NCI-H82 (cell line): Measurements from ENCODE around the gene CCND1.
A peak's percentile ranks its signal among the peaks of the same experiment; 100 is the strongest.
"Not testable (repeated sequence)": the region's sequence is repeated elsewhere in the genome, so short reads cannot be mapped to it uniquely, and the experiment has no call there.

Source experiments
- DNase-seq: peaks from one replicate; lab custom pipeline; 2025; lab: John Stamatoyannopoulos, UW

Gene CCND1

DNA sequence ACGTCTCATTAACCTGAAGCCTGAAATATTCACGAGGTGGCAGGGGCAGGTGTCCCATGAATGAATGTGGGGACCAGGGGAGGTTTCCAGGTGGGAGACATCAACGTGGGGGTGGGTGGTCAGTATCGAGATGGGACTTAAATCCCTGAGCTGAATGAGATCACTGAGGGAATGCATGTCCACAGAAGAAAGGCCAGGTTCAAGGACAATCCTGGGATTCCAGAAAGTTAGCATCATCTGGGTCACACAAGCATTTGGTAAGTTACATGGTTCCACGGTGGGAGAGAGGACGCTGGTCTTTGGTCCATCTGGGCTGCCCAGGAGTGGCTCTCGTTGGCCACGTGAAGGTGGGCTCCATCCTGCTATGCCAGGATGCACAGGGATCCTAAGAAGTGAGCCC lies 22.7 kb upstream of the CCND1 start:
- no peak for DNase-seq

DNA sequence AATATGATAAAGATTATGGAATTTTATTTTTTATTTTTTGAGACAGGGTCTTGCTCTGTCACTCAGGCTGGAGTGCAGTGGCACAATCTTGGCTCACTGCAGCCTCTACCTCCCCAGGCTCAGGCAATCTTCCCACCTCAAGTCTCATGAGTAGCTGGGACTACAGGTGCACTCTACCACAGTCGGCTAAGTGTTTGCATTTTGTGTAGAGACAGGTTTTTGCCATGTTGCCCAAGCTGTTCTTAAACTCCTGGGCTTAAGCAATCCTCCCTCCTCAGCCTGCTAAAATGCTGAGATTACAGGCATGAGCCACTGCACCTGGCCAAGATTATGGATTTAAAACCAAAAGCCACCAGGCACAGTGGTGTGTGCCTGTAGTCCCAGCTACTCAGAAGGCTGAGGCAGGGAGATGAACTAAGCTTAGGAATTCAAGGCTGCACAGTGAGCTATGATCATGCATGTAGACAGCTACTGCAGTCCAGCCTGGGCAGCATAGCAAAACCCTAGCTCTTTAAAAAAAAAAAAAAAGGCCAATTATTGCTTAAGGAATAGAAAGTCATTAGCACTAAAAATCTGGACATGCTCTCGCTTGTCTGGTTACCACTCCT lies 20.2 kb upstream of the CCND1 start:
- DNase-seq, result peak; percentile 3

DNA sequence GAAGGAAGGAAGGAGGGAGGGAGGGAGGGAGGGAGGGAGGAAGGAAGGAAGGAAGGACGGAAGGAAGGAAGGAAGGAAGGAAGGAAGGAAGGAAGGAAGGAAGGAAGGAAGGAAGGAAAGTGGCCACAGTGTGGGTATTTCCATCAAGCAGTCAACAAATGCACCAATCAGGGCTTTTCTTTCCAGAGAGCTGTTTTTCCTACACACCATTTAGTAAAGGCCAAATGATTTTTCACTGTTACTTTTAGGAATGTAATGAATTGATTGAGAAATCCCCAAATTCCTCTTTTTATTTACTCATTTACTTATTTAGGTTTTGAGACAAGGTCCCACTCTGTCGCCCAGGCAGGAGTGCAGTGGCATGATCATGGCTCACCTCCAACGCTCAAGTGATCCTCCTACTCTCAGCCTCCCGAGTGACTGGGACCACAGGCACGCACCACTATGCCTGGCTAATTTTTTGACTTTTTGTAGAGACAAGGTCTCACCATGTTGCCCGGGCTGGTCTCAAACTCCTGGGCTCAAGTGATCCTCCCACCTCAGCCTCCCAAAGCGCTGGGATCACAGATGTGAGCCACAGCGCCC lies 18.8 kb upstream of the CCND1 start:
- DNase-seq, result not testable (repeated sequence)

DNA sequence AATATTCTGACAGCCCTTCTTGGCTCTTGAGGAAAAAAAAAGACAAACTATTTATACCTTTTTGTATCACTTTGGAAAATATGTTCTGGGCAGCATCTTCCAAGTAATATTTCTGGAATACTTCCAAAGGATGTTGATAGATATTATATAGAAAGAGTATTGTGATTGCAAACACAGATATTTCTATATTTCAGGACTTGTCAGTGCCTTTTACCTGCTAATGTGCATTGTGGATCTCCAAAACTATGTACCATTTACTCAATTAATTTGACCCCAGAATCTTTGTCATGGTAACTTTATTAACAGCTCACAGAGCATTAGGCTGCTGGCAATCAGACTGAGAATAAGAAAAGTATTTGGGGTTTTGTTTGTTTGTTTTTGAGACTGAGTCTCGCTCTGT lies 16.7 kb upstream of the CCND1 start:
- DNase-seq, result no peak

DNA sequence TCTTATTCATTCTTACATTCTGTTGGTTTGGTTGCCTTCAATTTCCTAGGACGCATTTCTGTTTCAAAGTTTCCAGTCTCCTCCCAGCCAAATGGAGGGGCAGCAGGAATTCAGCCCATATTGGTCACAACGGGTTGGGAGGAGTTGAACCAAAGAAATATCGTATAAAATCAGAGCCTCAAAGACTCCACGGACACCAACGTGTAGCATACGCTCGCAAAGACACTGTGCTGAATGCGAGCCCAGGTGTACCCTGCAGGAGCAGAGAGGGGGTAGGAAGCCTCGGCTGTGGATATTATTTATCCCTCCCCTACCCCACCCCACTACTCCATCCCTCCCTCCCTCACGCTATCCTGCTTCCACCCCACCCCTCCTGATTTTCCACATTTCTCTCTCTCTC lies 15.5 kb upstream of the CCND1 start:
- DNase-seq, result no peak

DNA sequence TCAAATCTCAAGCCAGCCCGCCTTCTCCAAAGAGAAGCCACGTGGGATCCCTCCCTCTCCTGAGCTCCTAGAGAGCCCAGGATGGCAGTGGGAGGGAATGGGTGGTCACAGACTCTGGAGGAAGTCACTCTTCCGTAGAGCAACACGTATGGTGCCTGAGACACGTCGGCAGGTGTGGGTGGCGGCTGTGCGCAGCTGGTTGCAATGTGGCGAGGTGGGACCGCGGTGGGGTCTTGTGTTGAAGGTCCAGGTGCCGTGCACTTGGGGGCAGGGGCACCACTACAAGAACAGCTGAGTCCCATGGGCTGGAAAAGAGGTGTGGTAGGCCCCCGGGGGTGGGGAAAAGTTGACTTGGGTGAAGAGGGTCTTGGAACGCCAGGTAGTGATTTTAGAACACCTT lies 13.4 kb upstream of the CCND1 start:
- no peak for DNase-seq

DNA sequence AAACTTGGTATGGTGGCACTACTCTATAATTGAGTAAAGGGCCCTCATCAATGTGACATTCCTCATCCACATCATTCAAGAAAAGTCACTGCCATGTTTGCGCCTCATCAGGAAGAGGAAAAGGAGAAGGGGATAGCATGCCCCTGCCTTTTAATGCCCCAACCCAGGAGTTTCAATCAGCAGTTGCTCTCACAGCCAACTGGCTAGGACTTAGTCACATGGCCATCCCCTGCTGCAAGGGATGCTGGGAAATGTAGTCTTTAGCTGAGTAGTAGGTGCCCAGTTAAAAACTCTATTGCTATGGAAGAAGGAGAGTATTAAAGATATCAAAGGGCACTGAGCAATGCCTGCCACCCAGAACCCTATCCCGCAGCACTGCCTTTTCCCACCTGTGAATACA lies 10.9 kb upstream of the CCND1 start:
- peak; percentile 10 for DNase-seq

DNA sequence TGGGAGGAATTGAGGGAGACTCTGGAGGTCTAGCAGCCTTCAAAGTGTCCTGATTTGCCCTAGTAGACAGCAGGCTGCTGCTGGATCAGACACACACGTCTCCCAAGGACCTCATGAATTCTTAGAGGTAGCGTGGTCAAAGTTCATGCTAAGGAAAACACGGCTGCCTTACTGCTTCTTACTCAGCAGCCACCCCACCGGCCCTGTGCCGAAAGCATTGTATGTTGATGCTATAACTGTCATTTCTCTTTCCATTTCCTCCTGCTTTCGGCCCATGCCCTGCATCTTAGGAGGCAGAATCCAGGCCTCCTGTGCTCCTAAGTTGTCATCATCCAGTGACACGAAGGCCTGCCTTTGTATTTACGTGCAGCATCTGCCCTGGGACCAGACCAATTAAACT lies 10.5 kb upstream of the CCND1 start:
- no peak for DNase-seq

DNA sequence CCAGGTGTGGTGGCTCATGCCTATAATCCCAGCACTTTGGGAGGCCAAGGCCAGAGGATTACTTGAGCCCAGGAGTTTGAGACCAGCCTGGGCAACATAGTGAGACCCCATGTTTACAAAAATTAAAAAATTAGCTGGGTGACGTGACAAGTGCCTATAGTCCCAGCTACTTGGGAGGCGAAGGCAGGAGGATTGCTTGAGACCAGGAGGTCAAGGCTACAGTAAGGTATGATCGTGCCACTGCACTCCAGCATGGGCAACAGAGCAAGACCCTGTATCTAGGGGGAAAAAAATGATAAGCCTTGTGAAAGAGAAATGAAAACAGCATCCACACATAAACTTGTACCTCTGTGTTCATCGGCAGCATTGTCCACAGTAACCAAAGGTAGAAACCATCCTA lies 8.1 kb upstream of the CCND1 start:
- no peak for DNase-seq

DNA sequence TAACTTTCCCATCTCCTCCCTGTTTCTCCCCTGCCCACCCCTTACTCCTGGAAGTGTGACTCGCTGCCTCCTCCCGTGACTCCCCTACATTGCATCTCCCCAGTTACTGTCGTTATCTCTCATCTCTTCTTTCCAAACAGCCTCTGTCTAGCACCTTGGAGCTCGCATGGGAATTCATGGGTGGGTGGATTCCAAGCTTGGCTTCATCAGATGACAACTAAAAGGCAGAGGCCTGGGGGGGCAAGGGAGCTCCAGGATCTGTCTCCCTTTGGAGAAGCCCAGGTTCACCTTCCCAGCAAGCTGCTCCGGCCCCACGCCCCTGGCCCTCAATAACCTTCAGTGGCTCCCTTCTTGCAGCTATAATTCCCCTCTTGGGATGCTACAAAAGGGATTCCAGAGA lies 6.9 kb upstream of the CCND1 start:
- no peak for DNase-seq

DNA sequence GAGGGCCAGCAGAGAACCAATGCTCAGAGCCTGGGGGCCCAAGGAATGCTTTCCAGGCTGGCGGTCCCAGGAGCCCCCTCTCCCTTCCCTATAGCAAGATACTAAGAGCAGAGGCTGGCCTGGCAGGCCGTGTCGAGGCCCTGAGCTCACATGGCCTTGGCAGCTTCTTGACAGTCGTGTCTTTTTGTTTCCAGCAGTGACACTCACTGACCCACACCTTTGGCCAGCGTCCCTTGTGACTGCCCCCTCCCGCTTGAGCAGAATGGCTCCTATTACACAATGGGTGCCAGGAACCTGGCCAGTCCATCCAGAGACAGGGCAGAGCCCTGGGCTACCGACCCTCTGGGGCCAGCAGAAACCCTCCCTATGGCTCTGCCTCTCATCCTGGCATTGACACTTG lies 6.4 kb upstream of the CCND1 start:
- DNase-seq, result no peak

DNA sequence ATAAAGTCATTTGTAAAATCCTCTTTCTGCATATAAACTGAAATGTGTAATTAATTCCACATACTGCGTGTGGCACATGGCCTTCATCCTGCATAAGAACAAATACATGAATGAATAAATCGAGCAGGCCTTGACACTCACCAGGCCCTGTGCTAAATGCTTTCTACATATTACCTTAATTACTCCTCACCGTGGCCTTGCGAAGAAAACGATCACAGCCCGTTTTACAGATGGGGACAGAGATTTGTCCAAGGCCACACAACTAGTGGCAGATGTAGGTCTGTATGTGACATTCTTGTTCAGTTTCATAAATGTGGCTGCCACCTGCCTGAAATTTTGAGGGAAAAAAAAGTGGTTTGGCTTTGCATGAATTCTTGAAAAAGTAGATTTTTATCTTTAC lies 5.8 kb upstream of the CCND1 start:
- DNase-seq, result no peak

DNA sequence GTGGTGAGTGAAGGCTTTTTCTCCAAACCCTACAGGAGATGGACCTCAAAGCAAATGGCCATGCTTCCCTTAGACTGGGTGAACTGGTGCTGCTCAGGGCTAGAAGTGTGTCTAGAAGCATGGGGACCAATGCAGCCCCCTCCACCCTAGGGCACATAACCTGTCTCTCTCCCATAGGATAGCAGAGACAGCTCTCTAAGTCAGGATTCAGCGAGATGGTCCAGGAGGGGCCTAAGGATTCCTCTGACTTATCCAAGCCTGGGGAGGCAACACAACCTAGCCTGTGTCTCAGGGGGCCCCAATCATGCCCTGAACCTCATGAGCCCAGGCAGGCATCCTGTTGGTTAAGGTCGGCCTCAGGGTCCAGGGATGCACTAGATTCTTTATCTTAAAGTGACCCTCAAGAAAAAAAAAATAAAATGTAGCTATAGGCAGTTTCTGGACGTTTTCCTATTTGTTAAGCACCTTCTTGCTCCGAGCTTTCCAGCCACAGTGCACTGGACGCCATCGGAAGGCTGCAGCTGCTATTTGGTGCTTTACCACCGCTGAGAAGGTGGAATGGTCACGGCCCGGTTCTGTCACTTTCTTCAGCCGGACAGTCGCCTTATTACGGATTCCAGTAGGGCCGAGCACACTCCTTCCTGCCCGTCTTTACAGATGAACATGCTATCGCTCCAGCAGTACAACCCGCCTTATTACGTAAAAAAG lies 5.0 kb upstream of the CCND1 start:
- no peak for DNase-seq

DNA sequence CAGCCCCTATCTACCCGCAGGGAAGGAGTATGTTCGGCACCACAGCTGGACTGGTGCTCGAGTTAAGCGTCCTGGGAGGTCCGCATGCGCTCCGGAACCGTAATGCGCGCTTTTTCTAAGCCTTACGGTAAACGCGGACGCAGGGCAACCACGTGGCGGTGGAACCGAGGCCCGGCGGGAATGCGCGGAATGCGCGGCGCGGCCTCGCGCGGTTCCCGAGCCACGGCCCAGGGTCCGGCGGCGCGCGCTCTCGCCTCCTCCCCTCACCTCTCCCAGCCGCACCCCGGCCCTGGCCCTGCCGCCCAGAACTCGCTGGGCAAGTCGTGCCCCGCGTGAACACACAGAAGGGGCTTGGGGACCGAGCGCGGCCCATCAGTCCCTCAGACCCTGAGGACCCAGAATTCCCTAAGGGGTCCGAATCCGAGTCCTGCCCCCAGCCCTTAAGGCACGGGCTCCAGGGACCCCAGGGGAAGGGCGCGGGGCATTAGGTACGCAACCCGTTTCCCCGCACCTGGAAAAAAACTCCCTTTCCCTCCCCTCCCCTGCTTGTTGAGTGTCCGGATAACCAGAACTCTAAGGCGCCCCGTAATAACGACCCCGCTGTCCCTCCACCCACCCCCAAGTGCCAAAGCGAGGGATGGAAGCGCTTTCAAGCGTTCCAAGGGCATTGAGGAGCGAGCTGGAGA lies 4.3 kb upstream of the CCND1 start:
- peak; percentile 54 for DNase-seq

DNA sequence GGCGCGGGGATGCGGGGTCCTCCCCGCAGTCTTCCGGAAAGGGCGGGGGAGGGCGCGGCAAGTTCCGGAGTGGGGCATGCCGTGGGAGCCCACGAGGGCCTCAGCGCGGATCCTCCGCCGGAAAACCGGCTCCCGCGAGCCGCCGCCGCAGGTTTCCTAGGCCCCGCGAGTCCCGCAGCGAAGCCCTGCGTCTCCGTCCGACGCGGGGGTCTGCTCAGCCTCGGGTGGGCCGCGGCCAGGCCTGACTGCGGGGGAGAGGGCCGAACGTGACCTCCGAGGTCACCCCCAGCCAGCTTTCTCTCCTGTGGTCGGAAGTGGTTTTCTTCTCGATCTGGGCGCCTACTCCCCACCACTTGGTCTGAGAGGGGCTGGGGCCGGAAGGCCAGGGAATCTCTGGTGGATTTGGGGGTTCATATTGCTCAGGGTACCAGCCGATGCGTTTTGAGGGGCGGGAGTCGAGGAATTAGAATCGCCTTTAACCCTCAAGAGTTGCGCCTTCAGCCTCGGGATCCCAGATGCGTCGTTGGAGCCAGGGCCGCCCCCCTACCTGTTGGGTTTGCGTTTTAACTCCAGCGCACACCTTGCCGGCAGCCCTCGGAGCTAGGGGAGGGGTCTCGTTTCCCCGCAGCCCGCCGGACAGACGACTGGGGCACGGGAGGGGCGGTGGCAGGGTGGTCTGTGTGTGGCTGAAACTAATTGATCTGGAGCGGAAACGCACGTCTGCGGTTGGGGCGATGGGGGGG lies 3.6 kb upstream of the CCND1 start:
- DNase-seq, result no peak

DNA sequence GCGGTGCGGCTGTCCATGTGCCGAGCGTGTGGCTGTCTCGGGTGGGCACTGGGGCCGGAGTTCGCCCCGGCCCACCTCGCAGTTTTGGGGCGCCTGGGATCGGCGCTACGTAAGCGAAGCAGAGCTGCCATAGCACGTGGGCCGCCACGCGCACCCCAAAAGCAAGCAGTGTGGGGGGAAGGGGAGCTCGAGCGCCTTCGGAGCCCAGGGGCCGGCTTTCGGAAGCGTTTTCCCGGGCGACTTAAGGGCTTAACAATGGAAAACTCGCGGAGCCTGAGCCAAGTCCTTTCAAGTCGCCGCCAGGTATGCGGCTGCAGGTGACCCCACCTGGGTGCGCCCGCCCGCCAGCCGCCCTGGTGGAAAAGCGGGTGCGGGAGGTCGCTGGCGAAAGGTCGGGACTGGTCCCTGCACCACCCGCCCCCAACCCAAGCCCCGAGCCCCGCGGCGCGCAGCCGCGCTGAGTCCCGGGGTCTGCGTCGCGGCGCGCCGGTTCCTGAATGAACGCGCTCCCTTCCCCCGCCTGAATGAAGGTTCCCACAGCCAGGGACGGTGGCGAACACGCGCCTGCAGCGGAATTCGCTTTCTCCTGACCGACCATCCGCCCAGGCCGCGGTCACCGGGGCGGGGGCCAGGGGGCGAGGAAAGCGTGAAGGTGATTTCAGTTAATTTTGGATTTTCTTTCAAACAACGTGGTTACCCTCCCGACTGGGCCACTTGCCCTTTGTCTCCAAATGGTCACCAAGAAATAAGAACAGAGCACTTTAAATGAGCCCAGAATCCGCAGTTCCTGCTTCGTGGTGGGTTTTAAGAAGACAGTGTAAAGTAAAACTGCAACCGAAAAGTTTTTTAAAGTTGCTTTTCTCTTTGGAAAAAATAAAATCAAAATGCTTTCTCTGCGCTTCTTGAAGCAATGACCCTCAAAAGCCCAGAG lies 2.8 kb upstream of the CCND1 start:
- peak; percentile 65 for DNase-seq

DNA sequence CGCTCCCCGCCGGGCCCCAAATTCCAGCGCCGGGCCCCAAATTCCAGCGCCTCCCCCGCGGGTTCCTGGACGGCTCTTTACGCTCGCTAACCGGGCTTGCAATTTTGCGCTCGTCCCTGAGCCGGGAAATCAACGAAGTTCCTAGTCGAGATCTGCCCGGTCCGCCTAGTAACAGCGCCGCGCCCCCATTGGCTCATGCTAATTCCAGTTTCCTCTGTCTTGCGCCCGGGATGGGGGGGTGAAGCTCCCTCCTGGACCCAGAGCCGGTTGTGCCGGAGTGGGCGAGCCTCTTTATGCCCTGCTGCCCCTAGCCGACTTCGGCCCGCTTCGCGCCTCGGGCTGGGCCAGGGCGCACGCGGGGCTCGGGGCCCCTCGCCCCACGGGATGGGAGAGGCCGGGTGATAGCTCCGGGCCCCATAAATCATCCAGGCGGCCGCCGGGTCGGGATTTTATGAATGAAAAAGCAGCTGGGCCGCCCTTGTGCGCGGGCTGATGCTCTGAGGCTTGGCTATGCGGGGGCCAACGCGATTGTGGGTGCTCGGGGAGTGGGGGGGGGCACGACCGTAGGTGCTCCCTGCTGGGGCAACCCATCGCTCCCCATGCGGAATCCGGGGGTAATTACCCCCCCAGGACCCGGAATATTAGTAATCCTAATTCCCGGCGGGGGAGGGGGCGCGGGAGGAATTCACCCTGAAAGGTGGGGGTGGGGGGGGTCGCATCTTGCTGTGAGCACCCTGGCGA lies 1.8 kb upstream of the CCND1 start:
- peak; percentile 92 for DNase-seq

DNA sequence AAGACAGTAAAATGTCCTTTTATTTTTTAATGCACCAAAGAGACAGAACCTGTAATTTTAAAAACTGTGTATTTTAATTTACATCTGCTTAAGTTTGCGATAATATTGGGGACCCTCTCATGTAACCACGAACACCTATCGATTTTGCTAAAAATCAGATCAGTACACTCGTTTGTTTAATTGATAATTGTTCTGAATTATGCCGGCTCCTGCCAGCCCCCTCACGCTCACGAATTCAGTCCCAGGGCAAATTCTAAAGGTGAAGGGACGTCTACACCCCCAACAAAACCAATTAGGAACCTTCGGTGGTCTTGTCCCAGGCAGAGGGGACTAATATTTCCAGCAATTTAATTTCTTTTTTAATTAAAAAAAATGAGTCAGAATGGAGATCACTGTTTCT lies 1.1 kb upstream of the CCND1 start:
- no peak for DNase-seq

DNA sequence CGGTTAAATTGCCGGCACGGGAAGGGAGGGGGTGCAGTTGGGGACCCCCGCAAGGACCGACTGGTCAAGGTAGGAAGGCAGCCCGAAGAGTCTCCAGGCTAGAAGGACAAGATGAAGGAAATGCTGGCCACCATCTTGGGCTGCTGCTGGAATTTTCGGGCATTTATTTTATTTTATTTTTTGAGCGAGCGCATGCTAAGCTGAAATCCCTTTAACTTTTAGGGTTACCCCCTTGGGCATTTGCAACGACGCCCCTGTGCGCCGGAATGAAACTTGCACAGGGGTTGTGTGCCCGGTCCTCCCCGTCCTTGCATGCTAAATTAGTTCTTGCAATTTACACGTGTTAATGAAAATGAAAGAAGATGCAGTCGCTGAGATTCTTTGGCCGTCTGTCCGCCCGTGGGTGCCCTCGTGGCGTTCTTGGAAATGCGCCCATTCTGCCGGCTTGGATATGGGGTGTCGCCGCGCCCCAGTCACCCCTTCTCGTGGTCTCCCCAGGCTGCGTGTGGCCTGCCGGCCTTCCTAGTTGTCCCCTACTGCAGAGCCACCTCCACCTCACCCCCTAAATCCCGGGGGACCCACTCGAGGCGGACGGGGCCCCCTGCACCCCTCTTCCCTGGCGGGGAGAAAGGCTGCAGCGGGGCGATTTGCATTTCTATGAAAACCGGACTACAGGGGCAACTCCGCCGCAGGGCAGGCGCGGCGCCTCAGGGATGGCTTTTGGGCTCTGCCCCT lies 529 bp upstream of the CCND1 start:
- no peak for DNase-seq
